ENCODE data around the gene HOXB6.

HOXB6 gene

DNA sequence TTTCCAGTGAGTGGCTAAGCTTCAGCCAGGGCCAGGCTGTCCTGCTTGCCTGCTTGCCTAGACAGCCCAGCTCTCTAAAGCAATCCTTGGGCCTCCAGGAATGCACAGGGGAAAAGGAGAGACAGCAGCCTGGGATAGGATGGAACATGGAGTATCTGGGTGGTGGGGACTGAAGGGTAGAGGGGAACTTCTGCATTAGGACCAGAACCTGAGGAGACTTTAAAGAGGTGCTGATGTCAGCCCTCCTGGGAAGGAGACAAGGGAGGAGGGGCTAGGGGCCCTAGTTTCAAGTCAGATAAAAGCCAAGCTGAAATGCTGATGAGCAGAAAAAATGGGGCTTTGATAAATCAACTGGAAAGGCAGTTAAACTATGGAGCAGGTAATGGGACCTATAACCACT lies 4.2 kb upstream of the HOXB6 start:
- DNase-seq, result no peak

- no peak for DNase-seq
Observed at GRCh38 chr17:48608494-48608834, 3.7 kb upstream of the HOXB6 start.

GRCh38 chr17:48606892-48607614 lies 2.3 kb upstream of the HOXB6 start:
- no peak for DNase-seq

GRCh38 chr17:48605991-48606891 lies 1.5 kb upstream of the HOXB6 start:
- DNase-seq, result no peak

DNA sequence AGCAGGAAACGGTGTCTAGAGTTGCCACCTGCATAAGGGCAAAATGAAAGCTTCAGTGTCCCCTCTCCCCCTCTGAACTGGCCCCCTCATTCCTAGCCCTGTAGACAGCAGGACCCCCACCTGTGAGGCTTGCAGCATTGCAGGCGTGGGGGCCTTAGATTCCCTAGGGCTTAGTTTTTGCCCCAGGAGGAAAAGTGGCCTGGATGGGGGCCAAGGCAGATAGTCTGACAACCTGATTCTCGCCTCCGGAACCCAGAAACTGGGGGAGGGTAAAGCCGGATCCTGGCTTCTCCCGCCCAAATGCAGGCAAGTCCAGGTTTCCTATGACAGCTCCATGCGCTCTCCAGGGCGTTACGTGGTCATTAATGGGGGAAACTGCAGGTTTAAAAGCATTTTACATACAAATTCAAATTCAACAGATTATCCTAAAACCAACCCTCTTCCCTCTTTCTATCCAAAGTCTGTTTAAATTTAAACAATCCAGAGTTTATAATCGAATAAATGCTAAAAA lies 678 bp upstream of the HOXB6 start:
- DNase-seq, result no peak

- DNase-seq, result no peak
Observed at GRCh38 chr17:48603959-48604769, 622 bp downstream of the HOXB6 start.

GRCh38 chr17:48601539-48602425 lies 3.0 kb downstream of the HOXB6 start:
- DNase-seq, result no peak

DNA sequence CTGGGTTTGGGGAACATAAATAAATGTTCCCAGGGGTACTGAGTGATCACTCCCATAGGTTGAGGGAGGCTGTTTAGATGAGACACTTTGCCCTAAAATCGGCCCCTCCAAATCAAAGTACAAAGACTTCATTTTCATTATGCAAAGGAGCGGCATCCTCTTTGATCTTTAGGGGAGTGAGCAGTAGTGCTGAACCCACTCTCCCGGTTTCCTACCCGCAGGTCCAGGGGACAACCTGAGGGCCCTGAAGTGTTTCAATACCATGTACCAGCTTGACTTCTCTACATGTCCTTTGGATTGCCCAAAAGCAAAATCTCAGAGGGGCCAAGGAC lies 3.6 kb downstream of the HOXB6 start:
- DNase-seq, result no peak

DNA sequence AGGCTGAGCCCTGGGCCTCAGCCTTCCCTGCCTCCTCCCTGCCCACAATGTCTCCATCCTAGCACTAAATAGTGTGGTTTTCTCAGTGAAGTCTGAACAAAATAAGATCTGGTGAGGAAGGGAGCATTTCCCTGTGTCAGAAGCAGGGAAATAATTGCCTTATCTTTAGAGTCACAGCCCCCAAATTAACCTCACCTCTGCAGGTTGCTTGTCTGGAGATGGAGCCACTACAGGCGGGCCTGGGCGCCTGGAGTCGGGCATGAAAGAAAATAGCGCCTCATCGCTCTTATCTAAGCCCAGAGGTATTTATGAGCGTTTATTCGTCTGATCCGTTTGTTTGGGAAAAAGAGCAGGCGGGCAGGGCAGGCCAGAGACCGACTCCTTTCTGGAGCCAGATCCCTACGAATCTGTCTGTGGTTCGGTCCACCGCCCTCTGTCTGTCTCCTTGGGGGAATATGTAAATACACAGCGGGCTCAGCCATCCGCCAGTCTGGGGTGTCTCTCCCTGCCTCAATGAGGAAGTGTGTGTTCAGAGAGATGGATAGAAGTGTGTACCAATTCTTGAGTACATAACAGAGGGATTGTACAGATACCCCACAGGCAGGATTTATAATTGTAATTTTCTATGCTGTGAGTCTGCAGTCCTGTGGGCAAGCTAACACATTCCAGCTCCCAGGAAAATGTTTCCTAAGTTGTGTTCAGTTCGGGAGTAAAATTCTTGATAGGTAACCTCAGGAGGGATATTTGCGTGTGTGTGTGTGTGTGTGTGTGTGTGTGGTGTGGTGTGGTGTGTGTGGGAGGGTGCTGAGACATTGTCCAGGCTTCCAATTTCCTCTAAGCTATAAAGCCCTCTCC lies 4.3 kb downstream of the HOXB6 start:
- no peak for DNase-seq

DNA sequence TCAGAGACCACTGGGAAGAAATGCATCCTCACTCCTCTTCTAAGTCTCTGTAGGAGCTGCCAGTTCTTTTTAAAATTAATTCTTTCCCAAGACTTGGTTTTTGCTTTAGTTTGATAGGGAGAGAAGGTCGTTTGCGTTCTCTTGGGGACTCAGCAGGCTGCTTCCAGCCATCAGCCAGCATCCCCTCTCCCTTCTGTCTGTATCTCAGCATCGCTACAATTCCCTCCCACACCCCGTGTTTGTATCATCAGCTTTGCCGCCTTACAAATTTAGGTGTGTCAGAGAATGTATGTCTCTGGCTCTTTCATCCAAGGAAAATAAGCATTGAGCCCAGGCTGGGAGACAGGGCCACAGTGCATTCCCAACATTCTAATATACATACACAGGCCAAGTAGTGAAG lies 5.4 kb downstream of the HOXB6 start:
- DNase-seq, result no peak

DNA sequence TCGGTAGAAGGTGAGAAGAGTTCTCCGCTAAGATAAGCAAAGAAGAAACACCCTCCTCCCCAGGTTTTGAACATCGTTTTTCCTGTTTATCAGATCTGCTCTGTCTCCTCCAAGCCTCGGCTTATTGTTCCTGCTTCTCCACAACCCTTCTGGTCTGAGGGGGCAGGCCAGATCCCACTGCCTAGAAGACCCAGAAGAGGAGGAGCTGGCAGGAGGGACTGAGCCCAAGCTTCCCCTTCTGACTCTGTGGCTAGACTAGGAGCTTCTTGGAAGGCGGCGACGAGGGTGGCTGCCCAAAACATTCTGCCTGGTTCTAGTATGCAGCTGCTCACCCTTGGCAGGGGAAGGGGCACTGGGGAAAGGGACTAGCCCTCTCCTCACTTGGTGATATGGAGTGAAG lies 6.0 kb downstream of the HOXB6 start:
- no peak for DNase-seq

- DNase-seq, result no peak
Observed at GRCh38 chr17:48597778-48598631, 6.8 kb downstream of the HOXB6 start.

DNA sequence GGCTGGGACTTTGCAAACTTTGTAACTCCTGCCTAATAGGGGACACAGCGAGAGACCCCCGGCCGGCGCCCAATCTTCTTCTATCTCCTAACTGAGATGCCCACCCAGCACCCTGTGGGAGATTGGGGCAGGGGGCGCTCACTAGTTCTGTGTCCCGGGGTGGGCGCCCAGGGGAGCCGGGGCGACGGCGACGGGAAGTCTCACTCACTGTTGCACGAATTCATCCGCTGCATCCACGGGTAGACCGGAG lies 7.3 kb downstream of the HOXB6 start:
- no peak for DNase-seq

DNA sequence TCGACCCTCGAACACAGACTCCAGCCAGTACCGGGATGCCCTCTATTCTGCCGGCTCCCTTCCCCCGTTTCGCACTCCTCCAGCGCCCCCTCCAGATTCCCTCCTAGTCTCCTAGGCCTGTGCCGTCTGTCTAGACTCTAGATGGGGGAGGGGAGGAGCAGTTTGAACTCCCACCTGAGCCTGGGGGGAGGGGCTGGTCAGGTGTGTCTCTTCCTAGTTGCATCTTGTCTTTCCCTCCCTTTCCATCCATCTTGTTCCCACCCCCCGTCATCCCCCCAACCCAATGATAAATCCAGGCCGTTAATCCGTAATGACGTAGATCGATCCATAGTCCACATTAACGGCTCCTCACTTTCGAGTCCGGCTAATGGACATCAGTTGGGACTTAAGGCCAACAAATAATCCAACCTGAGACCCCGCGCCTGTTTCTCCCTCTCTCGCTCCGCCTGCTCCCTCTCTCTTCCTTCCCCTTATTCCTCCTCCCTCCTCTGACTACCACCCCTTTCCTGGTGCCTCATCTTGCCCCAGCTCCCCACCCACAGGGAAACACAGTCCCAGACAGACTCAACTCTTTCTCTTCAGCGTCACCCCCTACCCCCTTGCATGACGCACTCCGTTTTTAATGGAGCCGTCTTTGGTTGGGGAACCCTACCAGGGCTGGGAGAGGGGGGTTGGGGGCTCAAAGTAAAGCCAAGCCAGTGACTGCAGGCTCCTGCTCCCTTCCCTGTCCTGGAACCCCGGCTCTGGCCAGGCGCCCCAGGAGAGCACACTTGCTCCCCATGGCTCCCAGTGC lies 7.9 kb downstream of the HOXB6 start:
- no peak for DNase-seq

- DNase-seq, result no peak
Observed at GRCh38 chr17:48596000-48596734, 8.6 kb downstream of the HOXB6 start.

DNA sequence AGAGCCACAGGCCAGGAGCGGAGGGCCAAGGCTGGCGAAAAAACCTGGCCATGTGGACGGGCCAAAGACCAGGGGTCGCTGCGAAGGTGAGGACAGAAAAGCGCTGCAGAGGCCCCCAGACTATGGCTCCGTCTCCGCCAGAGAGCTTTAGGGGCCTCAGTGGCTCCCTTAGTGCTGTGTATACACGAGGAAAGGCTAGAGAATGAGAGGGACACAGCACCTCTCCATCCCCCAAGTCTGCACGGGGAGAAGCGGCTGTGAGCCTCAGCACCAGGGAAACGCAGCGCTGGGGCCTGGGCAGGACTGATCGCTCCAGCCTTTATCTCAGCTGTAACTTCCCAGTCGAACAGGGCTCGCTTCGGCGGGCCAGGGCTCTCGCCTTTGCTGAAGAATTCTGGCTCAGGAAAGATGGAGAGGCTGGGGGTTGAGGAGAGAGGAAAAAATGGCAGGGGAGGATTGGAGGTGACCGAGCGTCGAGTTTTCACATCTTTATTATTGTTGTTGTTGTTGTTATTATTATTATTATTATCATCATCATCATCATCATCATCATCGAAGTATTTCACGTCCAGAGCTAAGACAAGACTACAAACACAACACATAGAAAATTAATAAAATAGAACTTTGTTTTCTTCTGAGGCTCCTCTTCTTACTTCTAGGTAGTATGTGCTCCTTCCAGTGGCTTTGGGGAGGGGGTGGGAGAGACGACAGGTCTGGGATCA lies 9.3 kb downstream of the HOXB6 start:
- no peak for DNase-seq

DNA sequence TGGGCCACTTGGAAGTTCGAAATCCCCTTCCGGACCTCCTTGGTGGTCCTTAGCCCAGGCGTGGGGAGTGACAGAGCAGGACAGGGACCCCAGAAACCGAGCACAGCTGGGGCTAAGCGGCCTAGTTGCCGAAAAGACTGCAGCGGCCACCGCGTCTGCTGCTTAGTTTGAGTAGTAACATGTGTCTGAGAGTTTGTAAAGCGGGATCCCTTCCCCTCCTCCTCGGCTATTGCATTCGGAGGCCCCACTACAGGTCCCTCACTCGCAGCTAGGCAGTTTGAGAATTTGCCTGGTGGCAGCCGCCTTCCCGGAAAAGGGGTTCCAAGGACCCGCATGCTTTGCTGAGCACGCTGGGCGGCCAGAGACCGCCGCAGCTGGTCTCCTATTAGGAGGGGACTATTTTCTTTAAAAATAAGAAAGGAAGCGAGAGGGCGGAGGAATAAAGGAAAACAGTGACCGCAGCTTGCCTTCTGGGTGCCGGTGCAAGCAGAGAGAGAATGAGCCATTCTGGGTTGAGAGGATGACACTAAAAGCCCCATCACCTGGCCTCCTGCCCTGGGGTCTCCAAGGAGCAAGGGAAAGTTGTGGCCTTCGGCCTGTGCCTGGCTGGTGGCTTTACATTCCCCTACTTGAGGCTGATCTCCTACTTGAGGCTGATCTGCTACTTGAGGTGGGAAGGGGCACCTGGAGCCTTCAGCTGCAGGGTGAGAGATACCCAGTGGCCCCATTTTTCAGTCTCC lies 10.1 kb downstream of the HOXB6 start:
- DNase-seq, result no peak
